Lung (tissue), 12 donors: ENCODE results near the gene SLC9C1. TPM values are rescaled to one million over a fixed set of nuclear protein-coding genes. Genes with fewer than 3 reads are reported as not detected.
A peak's percentile ranks its signal among the peaks of the same experiment; 100 is the strongest.

Source experiments
- ATAC-seq: fragments of 200-7000 bp; cut with Tn5 transposase; one replicate; pipeline ENCODE4 v1.9.1; 2020; ENCODE audit warnings: moderate number of reproducible peaks; ENCODE audit not compliant: insufficient read depth, low FRiP score
- DNase-seq, 3 donors: peaks; one replicate each; pipeline ENCODE4 v3.0.0-alpha.2; 2013 to 2017
- H3K27ac ChIP-seq, 2 donors: one replicate each; pipeline ENCODE4 v1.5.1; 2013; ENCODE audit warnings: mild to moderate bottlenecking in 2 of 2, moderate library complexity in 2 of 2, control low read depth in 1 of 2, inconsistent platforms in 1 of 2, low read depth in 1 of 2, low read length in 1 of 2
- H3K27me3 ChIP-seq, 3 donors: one replicate each; pipeline ENCODE4 v1.5.1; 2013; ENCODE audit warnings: low read length in 2 of 3; ENCODE audit not compliant: control insufficient read depth in 3 of 3, insufficient read depth in 3 of 3
- H3K36me3 ChIP-seq, 4 donors: one replicate each; pipeline ENCODE4 v1.5.1; 2013; ENCODE audit warnings: low read length in 4 of 4, mild to moderate bottlenecking in 1 of 4, moderate library complexity in 1 of 4; ENCODE audit not compliant: control insufficient read depth in 4 of 4, insufficient read depth in 4 of 4
- H3K4me1 ChIP-seq, 5 donors: one replicate each; pipeline ENCODE4 v1.5.1; 2013; ENCODE audit warnings: low read length in 5 of 5, mild to moderate bottlenecking in 2 of 5, moderate library complexity in 1 of 5; ENCODE audit not compliant: control insufficient read depth in 5 of 5, insufficient read depth in 5 of 5
- H3K4me3 ChIP-seq: one replicate; pipeline ENCODE4 v1.5.1; 2013; ENCODE audit warnings: mild to moderate bottlenecking, control low read depth, moderate library complexity
- H3K9ac ChIP-seq, 2 donors: one replicate each; pipeline ENCODE4 v1.5.1; 2013; ENCODE audit warnings: low read length in 2 of 2, control low read depth in 1 of 2; ENCODE audit not compliant: insufficient read depth in 1 of 2
- H3K9me3 ChIP-seq, 4 donors: one replicate each; pipeline ENCODE4 v1.5.1; 2013; ENCODE audit warnings: low read length in 3 of 4, mild to moderate bottlenecking in 1 of 4, moderate library complexity in 1 of 4; ENCODE audit not compliant: control insufficient read depth in 4 of 4, insufficient read depth in 3 of 4
- WGBS, 2 donors: extraction: QIAGEN DNeasy Blood & Tissue Kit; methylation state at CpG; one replicate each; pipeline ENCODE4 v1.1.7; 2013; 5-methylcytosine and 5-hydroxymethylcytosine counted together
- polyA plus RNA-seq, 2 donors: library from polyadenylated mRNA; stranded (reverse); fragments of 200-250 nt; gene quantifications; one replicate each; pipeline ENCODE4 v1.2.1, GENCODE V29; 2013
- total RNA-seq, 2 donors: library from RNA; depleted of rRNA in 1 of 2; stranded (reverse); fragments of >200 nt in 1 of 2; gene quantifications; one replicate each; pipeline ENCODE4 v1.2.1, GENCODE V29; 2014 to 2021
- TF ChIP-seq, protein P1 (sequence below): IDR thresholded peaks from 2 replicates; pipeline ENCODE4 v1.5.1; 2012; ENCODE audit warnings: mild to moderate bottlenecking; ENCODE audit errors: control extremely low read depth, extremely low read depth
- donor health status: control.
- donor health status: control.
- donor health status: Bipolar disorder and iron deficiency.
- donor health status: healthy.
- donor health status: DM: yes; HTN: yes; CAD: no.

Gene SLC9C1
- total and polyA plus RNA-seq, 4 donors = 0.12 to 0.28 TPM; not detected in 2

DNA sequence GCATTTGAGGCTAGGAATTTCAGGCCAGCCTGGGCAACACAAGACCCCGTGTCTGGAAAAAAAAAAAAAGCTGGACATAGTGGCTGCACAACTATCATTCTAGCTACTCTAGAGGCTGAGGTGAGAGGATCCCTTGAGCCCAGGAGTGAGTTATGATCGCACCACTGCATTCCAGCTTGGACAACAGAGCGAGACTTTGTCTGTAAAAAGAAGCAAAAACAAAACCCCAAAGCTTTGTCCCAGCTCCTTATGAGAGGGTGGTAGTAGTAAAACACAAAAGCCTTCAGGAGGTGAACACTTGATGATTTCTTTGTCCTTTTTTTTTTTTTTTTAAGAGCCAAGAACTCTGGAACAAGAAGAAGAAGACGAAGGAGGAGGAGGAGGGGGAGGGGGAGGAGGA, 37.8 kb upstream of the SLC9C1 start:
- peaks cover 0 to 5% (median 2%) of the 10 kb centered on the region in 4 donors for H3K36me3 ChIP-seq
- DNase-seq = no peak
- no peak overlapping the region for H3K4me3 ChIP-seq
- H3K9ac ChIP-seq = no peak overlapping the region
- TF ChIP-seq, protein P1, sequence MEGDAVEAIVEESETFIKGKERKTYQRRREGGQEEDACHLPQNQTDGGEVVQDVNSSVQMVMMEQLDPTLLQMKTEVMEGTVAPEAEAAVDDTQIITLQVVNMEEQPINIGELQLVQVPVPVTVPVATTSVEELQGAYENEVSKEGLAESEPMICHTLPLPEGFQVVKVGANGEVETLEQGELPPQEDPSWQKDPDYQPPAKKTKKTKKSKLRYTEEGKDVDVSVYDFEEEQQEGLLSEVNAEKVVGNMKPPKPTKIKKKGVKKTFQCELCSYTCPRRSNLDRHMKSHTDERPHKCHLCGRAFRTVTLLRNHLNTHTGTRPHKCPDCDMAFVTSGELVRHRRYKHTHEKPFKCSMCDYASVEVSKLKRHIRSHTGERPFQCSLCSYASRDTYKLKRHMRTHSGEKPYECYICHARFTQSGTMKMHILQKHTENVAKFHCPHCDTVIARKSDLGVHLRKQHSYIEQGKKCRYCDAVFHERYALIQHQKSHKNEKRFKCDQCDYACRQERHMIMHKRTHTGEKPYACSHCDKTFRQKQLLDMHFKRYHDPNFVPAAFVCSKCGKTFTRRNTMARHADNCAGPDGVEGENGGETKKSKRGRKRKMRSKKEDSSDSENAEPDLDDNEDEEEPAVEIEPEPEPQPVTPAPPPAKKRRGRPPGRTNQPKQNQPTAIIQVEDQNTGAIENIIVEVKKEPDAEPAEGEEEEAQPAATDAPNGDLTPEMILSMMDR = no peak
- H3K4me1 ChIP-seq = peaks cover 0 to 13% (median 0%) of the 10 kb centered on the region in 5 donors
- no peak for ATAC-seq
- no peak overlapping the region for H3K27ac ChIP-seq
- H3K27me3 ChIP-seq = no peaks in the 10 kb centered on the region
- WGBS, 2 donors = 86 to 94% methylated on average over 4 of the region's 4 CpGs
- H3K9me3 ChIP-seq = no peaks in the 10 kb centered on the region

DNA sequence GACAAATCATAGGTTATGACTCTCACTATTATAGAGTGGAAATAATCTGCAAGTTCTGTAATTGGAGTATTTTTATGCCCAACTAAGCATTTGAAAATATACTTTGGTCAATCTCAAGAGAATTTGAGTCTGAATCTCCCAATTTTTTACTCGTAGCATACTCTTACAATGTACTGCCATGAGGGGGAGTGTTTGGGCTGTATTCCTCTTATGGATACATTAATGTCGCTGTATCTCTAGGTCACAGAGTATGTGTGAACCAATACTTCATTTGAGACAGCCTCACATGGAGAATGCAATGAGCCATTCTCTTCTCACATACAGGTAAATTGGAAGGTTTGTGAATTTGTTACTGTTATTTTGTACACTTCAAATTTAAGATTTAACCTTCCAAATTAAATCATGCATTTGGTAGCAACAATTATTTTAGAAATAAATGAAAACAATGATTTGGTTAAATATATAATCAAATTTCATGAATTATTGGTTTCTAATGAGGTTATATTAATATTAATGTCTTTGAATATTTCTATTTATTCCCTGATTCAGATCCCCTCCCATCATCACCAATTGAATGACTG, 33.4 kb upstream of the SLC9C1 start:
- TF ChIP-seq, protein P1 = peak; percentile 60
- 0 to 1% methylated on average over 2 of the region's 2 CpGs for WGBS, 2 donors
- ATAC-seq (peak; percentile 86), DNase-seq (peak in 2 of 3 donors; percentile 81 to 87)
- Histone ChIP-seq H3K27me3 (no peaks in the 10 kb centered on the region), H3K36me3 (no peaks in the 10 kb centered on the region), H3K27ac (no peak overlapping the region), H3K9me3 (peaks cover 0 to 2% (median 0%) of the 10 kb centered on the region in 4 donors), H3K9ac (no peak overlapping the region), H3K4me3 (no peak overlapping the region), H3K4me1 (no peaks in the 10 kb centered on the region)

DNA sequence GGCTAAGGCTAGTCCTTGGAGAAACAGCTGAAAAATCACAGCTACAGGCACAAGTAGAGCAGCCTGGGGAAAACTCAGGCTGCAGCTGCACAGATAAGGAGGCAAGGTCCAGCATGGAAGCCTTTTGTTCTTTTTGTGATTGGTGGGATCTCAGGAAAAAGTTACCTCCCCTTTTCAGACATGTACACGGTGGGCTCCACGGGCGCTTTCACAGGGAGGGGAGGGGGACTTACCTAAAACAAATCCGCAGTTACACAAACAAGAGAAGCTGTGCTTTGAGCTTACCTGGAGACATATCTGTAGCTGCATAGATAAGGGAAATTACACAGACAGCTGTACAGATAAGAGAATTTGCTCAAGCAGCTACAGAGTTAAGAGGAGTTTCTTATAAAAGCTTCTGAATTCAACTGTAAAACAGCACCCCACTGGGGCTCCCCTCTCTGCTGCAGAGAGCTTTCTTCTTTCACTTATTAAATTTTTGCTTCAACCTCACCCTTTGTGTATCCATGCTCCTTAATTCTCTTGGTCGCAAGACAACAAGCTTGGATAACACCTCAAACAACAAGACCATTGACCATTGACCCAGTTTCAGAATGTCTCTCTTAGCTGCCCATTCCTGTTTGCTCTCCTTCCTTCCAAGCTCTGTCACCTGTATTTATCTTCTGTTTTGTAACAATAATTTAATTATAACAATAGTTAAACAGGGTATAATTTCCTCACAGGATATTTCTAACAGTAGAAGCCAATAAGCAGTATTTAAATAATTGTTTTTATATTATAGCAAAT, 28.0 kb upstream of the SLC9C1 start:
- DNase-seq = peak in 2 of 3 donors; percentile 47 to 51
- Histone ChIP-seq H3K9me3 (peaks cover 0 to 2% (median 0%) of the 10 kb centered on the region in 4 donors), H3K4me3 (no peak overlapping the region), H3K9ac (peak overlapping the region in 1 of 2 donors; percentile 5), H3K27ac (no peak overlapping the region), H3K36me3 (no peaks in the 10 kb centered on the region), H3K4me1 (peaks cover 0 to 10% (median 4%) of the 10 kb centered on the region in 5 donors), H3K27me3 (no peaks in the 10 kb centered on the region)
- 62 to 64% methylated on average over 5 of the region's 5 CpGs for WGBS, 2 donors
- ATAC-seq = no peak
- TF ChIP-seq, protein P1 = no peak
